ENCODE results near the gene SLC5A5. TPM values are rescaled to one million over a fixed set of nuclear protein-coding genes. Genes with fewer than 3 reads are reported as not detected.

The SLC5A5 gene
- not detected for total RNA-seq

- ATAC-seq (no peak), DNase-seq (ENCODE audit: low spot score) (no peak)
These were observed at the start of gene SLC5A5 for GRCh38 chr19:17871878-17872250. SLC5A5 (plus strand) TSS chr19:17871945; CDS start chr19:17872320, 375 bp downstream.

- ATAC-seq: no peak
- no peak for DNase-seq (ENCODE audit: low spot score)
These were observed 47.4 kb upstream of the SLC5A5 start for GRCh38 chr19:17824339-17824738.

GRCh38 chr19:17826508-17827056 is 45.2 kb upstream of the SLC5A5 start:
- DNase-seq (ENCODE audit: low spot score) (no peak), ATAC-seq (no peak)

- ATAC-seq (no peak), DNase-seq (ENCODE audit: low spot score) (no peak)
These were observed 41.7 kb upstream of the SLC5A5 start for GRCh38 chr19:17829855-17830566.

- DNase-seq (ENCODE audit: low spot score): no peak
- peak; percentile 71 for ATAC-seq
These were observed 41.0 kb upstream of the SLC5A5 start for GRCh38 chr19:17830567-17831418.

- DNase-seq (ENCODE audit: low spot score) (no peak), ATAC-seq (no peak)
These were observed 40.3 kb upstream of the SLC5A5 start for GRCh38 chr19:17831419-17831888.

- DNase-seq (ENCODE audit: low spot score): no peak
- ATAC-seq: no peak
These were observed 39.1 kb upstream of the SLC5A5 start for GRCh38 chr19:17832443-17833208.

- ATAC-seq (no peak), DNase-seq (ENCODE audit: low spot score) (no peak)
These were observed 37.2 kb upstream of the SLC5A5 start for GRCh38 chr19:17834350-17835181.

GRCh38 chr19:17835182-17836006 is 36.4 kb upstream of the SLC5A5 start:
- no peak for ATAC-seq
- DNase-seq (ENCODE audit: low spot score): no peak

GRCh38 chr19:17836530-17836929 is 35.2 kb upstream of the SLC5A5 start:
- ATAC-seq (no peak), DNase-seq (ENCODE audit: low spot score) (no peak)

GRCh38 chr19:17837972-17838371 is 33.8 kb upstream of the SLC5A5 start:
- ATAC-seq: no peak

GRCh38 chr19:17840019-17840418 is 31.7 kb upstream of the SLC5A5 start:
- DNase-seq (ENCODE audit: low spot score) (no peak), ATAC-seq (no peak)

More at GRCh38 chr19:17837972-17838371, 33.8 kb upstream of the SLC5A5 start:
- no peak for DNase-seq (ENCODE audit: low spot score)

GRCh38 chr19:17841371-17841809 is 30.4 kb upstream of the SLC5A5 start:
- no peak for DNase-seq (ENCODE audit: low spot score)
- ATAC-seq: peak; percentile 9

GRCh38 chr19:17841810-17842662 is 29.7 kb upstream of the SLC5A5 start:
- ATAC-seq: peak; percentile 81

GRCh38 chr19:17842663-17843291 is 29.0 kb upstream of the SLC5A5 start:
- ATAC-seq (no peak), DNase-seq (ENCODE audit: low spot score) (no peak)

More at GRCh38 chr19:17841810-17842662, 29.7 kb upstream of the SLC5A5 start:
- peak; percentile 59 for DNase-seq (ENCODE audit: low spot score)

GRCh38 chr19:17843292-17843827 is 28.4 kb upstream of the SLC5A5 start:
- no peak for DNase-seq (ENCODE audit: low spot score)
- ATAC-seq: no peak

- DNase-seq (ENCODE audit: low spot score) (no peak), ATAC-seq (no peak)
These were observed 27.7 kb upstream of the SLC5A5 start for GRCh38 chr19:17843908-17844490.
